ENCODE measurements around the gene ANLN. TPM values are rescaled to one million over a fixed set of nuclear protein-coding genes. Genes with fewer than 3 reads are reported as not detected.
A peak's percentile ranks its signal among the peaks of the same experiment; 100 is the strongest.
"Not testable (repeated sequence)": the region's sequence is repeated elsewhere in the genome, so short reads cannot be mapped to it uniquely, and the experiment has no call there.

The ANLN gene
- total RNA-seq, 1 experiment from 2014 or later = 274 TPM

DNA sequence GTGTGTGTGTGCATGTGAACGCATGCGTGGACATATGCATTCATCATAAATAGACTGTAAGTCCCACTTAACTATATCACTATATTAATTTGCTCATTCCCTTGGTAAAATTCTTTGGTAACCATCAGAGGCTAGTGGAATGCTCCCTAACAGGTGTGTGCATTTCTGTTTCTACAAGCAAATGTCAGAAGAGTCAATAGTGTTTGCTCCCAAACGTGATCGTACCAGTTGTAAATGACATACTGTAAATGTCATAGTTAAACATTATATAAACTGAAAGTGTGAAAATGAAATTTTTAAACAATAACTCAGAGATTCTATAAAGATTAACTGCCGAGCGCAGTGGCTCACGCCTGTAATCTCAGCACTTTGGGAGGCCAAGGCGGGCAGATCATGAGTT is 94.6 kb downstream of the ANLN start:
- DNase-seq = peak; percentile 24
- Mint-ChIP-seq H3K9me3 (ENCODE audit: low read depth, unreplicated experiment) (peaks cover 7% of the 10 kb centered on the region), H3K4me1 (ENCODE audit: low read depth, unreplicated experiment) (peaks cover 19% of the 10 kb centered on the region), H3K36me3 (ENCODE audit: insufficient read depth, unreplicated experiment) (no peaks in the 10 kb centered on the region), H3K27me3 (ENCODE audit: unreplicated experiment) (no peaks in the 10 kb centered on the region), H3K27ac (ENCODE audit: unreplicated experiment) (no peak overlapping the region), H3K4me3 (ENCODE audit: low read depth, unreplicated experiment) (no peak overlapping the region)
- no TSS peak for BruUV-seq (replicated peaks)
- intact Hi-C loops (cut with micrococcal nuclease; ENCODE audit: unreplicated experiment) = loop anchor here (1.0 to 2.0 kb wide), 3 partner anchors 10 to 483 kb away; no protein-coding TSS in a partner anchor
- CTCF ChIA-PET = interaction anchor here (0.7 kb wide), 1 partner anchor 262 kb away, joined by 3 read pairs; no protein-coding TSS in a partner anchor
- TF ChIP-seq, protein P1, sequence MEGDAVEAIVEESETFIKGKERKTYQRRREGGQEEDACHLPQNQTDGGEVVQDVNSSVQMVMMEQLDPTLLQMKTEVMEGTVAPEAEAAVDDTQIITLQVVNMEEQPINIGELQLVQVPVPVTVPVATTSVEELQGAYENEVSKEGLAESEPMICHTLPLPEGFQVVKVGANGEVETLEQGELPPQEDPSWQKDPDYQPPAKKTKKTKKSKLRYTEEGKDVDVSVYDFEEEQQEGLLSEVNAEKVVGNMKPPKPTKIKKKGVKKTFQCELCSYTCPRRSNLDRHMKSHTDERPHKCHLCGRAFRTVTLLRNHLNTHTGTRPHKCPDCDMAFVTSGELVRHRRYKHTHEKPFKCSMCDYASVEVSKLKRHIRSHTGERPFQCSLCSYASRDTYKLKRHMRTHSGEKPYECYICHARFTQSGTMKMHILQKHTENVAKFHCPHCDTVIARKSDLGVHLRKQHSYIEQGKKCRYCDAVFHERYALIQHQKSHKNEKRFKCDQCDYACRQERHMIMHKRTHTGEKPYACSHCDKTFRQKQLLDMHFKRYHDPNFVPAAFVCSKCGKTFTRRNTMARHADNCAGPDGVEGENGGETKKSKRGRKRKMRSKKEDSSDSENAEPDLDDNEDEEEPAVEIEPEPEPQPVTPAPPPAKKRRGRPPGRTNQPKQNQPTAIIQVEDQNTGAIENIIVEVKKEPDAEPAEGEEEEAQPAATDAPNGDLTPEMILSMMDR (IDR thresholded peaks at IDR 0.05; ENCODE audit: unreplicated experiment) = no peak

DNA sequence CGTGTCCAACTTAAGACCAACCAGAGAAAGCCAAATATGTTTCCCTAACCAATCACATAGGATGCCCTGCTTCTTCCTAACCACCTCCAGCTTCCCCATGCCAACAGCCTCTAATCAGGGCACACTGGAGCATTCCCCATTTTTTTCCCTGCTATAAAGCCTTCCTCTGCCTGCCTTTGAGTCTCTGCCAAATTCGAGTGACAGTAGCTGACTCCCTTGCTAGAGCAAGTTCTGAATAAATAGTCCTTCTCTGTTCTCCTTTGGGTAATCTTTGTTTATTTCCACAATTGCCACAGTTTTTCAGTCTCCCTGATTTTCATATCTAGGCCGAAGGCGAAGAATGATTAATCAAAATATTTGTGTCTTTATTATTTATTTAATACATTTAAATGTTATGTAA is 96.7 kb downstream of the ANLN start:
- no peak for DNase-seq
- no peak overlapping the region for H3K4me3 Mint-ChIP-seq (ENCODE audit: low read depth, unreplicated experiment)
- CTCF ChIA-PET = interaction anchor here (2.5 kb wide), 1 partner anchor 696 kb away, joined by 37 read pairs; no protein-coding TSS in a partner anchor

DNA sequence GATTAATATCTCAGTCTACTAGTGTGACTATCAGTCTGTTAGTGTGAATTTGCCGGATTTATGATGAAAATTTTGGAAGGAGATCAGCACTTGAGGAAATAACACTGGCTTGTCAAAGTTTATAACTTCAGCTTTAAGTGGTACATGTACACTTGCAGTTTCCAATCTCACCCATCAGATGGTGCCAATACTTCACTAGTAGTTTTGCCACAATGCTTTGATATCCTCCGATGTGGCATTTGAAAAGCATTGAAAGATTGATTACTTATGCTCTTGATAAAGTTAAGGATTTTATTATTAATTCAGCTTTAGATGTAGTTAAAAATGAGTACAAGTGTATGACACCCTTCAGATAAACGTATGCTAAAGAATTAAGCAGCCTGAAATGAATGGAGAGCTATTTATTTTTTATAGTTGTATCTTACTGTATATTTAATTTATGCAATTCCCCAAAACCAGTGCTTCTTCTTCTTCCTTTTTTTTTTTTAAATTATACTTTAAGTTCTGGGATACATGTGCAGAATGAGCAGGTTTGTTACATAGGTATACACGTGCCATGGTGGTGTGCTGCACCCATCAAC is 98.2 kb downstream of the ANLN start:
- TF ChIP-seq, protein P1 (IDR thresholded peaks at IDR 0.05; ENCODE audit: unreplicated experiment) = peak; percentile 90
- no peaks in the 10 kb centered on the region for H3K36me3 Mint-ChIP-seq (ENCODE audit: insufficient read depth, unreplicated experiment)
- intact Hi-C loops (cut with micrococcal nuclease; ENCODE audit: unreplicated experiment) = loop anchor here (1.0 to 5.0 kb wide), 5 partner anchors 183 to 713 kb away; no protein-coding TSS in a partner anchor
- CTCF ChIA-PET = interaction anchor here (0.6 to 2.5 kb wide), 18 partner anchors 14 to 1727 kb away, joined by 3 to 37 read pairs (median 4); no protein-coding TSS in a partner anchor
- peak; percentile 58 for DNase-seq
- no TSS peak for BruUV-seq (replicated peaks)
- no peak overlapping the region for H3K4me3 Mint-ChIP-seq (ENCODE audit: low read depth, unreplicated experiment)
- no peaks in the 10 kb centered on the region for H3K9me3 Mint-ChIP-seq (ENCODE audit: low read depth, unreplicated experiment)
- peaks cover 19% of the 10 kb centered on the region for H3K4me1 Mint-ChIP-seq (ENCODE audit: low read depth, unreplicated experiment)
- no peaks in the 10 kb centered on the region for H3K27me3 Mint-ChIP-seq (ENCODE audit: unreplicated experiment)
- H3K27ac Mint-ChIP-seq (ENCODE audit: unreplicated experiment) = no peak overlapping the region

More for the DNA sequence above, 96.7 kb downstream of the ANLN start:
- TF ChIP-seq, protein P1 (IDR thresholded peaks at IDR 0.05; ENCODE audit: unreplicated experiment) = no peak
- no TSS peak for BruUV-seq (replicated peaks)
- H3K27me3 Mint-ChIP-seq (ENCODE audit: unreplicated experiment) = no peaks in the 10 kb centered on the region
- peaks cover 4% of the 10 kb centered on the region for H3K9me3 Mint-ChIP-seq (ENCODE audit: low read depth, unreplicated experiment)
- peaks cover 19% of the 10 kb centered on the region for H3K4me1 Mint-ChIP-seq (ENCODE audit: low read depth, unreplicated experiment)
- no peaks in the 10 kb centered on the region for H3K36me3 Mint-ChIP-seq (ENCODE audit: insufficient read depth, unreplicated experiment)
- no peak overlapping the region for H3K27ac Mint-ChIP-seq (ENCODE audit: unreplicated experiment)
- intact Hi-C loops (cut with micrococcal nuclease; ENCODE audit: unreplicated experiment) = loop anchor here (5.0 kb wide), 2 partner anchors 311 to 396 kb away; no protein-coding TSS in a partner anchor

- intact Hi-C loops (cut with micrococcal nuclease; ENCODE audit: unreplicated experiment) = loop anchor here (5.0 kb wide), 2 partner anchors 309 to 394 kb away; no protein-coding TSS in a partner anchor
- CTCF ChIA-PET = interaction anchor here (2.5 kb wide), 1 partner anchor 693 kb away, joined by 37 read pairs; no protein-coding TSS in a partner anchor
- H3K36me3 Mint-ChIP-seq (ENCODE audit: insufficient read depth, unreplicated experiment); BruUV-seq (replicated peaks); H3K9me3 Mint-ChIP-seq (ENCODE audit: low read depth, unreplicated experiment); H3K27ac Mint-ChIP-seq (ENCODE audit: unreplicated experiment); DNase-seq; H3K27me3 Mint-ChIP-seq (ENCODE audit: unreplicated experiment); H3K4me3 Mint-ChIP-seq (ENCODE audit: low read depth, unreplicated experiment): not testable (repeated sequence)
- peaks cover 12% of the 10 kb centered on the region for H3K4me1 Mint-ChIP-seq (ENCODE audit: low read depth, unreplicated experiment)
Measured at GRCh38 chr7:36488672-36489071, 99.0 kb downstream of the ANLN start.

DNA sequence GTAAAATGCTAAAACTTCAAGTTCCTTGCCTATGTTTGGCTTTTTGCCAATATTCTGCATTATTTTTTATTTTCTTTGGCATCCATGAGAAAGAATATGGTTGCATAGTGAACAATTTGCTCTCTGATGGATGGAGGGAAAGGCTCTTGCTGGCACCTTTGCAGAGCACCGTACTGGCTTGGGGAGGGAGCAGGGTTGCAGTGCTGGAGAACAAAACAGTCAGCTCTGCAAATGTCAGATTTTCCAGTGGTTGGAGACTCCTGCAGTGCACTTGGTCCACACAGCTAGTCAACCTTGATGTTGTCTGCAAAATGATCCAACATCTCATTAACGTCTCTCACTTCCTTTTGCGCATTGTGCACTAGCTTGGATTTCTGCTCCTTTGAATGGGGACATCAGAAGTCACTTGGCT is 100.8 kb downstream of the ANLN start:
- intact Hi-C loops (cut with micrococcal nuclease; ENCODE audit: unreplicated experiment) = no loop called here
- CTCF ChIA-PET = interaction anchor here (1.6 to 1.7 kb wide), 2 partner anchors 180 to 477 kb away, joined by 5 to 8 read pairs; no protein-coding TSS in a partner anchor
- H3K27me3 Mint-ChIP-seq (ENCODE audit: unreplicated experiment) = no peaks in the 10 kb centered on the region
- H3K27ac Mint-ChIP-seq (ENCODE audit: unreplicated experiment) = no peak overlapping the region
- H3K36me3 Mint-ChIP-seq (ENCODE audit: insufficient read depth, unreplicated experiment) = no peaks in the 10 kb centered on the region
- H3K9me3 Mint-ChIP-seq (ENCODE audit: low read depth, unreplicated experiment) = no peaks in the 10 kb centered on the region
- no peak overlapping the region for H3K4me3 Mint-ChIP-seq (ENCODE audit: low read depth, unreplicated experiment)
- TF ChIP-seq, protein P1 (IDR thresholded peaks at IDR 0.05; ENCODE audit: unreplicated experiment) = no peak
- BruUV-seq (replicated peaks) = no TSS peak
- no peak for DNase-seq
- H3K4me1 Mint-ChIP-seq (ENCODE audit: low read depth, unreplicated experiment) = no peaks in the 10 kb centered on the region
